Testis (tissue), 2 donors: ENCODE data around the gene VPS52.

Experiments used
- CTCF ChIP-seq, 3 experiments: fragments of 450-650 bp in 2 of 3; fragments of 200-600 bp in 1 of 3; sonication (generic) in 1 of 3; IDR thresholded peaks; one replicate each; pipeline ENCODE4 v1.5.1; 2016 to 2019; ENCODE audit warnings: antibody characterized with exemption in 3 of 3, mild to moderate bottlenecking in 2 of 3, moderate library complexity in 1 of 3
- POLR2A ChIP-seq: fragments of 450-650 bp; IDR thresholded peaks from one replicate; pipeline ENCODE4 v1.6.1; 2017; ENCODE audit warnings: antibody characterized with exemption, mild to moderate bottlenecking, moderate library complexity

- TF ChIP-seq CTCF (IDR thresholded peaks at IDR 0.05) (no peak), POLR2A (no peak)
Observed at GRCh38 chr6:33201935-33202334, 69.7 kb downstream of the VPS52 start.
